Smooth muscle cell of the brain vasculature (primary cell): Measurements from ENCODE around the gene MYL7.
"Not testable (repeated sequence)": the region's sequence is repeated elsewhere in the genome, so short reads cannot be mapped to it uniquely, and the experiment has no call there.

Source experiments
- DNase-seq: peaks from one replicate; pipeline ENCODE4 v3.0.0-alpha.2; 2012; ENCODE audit warnings: low read depth, low spot score

Gene MYL7

DNA sequence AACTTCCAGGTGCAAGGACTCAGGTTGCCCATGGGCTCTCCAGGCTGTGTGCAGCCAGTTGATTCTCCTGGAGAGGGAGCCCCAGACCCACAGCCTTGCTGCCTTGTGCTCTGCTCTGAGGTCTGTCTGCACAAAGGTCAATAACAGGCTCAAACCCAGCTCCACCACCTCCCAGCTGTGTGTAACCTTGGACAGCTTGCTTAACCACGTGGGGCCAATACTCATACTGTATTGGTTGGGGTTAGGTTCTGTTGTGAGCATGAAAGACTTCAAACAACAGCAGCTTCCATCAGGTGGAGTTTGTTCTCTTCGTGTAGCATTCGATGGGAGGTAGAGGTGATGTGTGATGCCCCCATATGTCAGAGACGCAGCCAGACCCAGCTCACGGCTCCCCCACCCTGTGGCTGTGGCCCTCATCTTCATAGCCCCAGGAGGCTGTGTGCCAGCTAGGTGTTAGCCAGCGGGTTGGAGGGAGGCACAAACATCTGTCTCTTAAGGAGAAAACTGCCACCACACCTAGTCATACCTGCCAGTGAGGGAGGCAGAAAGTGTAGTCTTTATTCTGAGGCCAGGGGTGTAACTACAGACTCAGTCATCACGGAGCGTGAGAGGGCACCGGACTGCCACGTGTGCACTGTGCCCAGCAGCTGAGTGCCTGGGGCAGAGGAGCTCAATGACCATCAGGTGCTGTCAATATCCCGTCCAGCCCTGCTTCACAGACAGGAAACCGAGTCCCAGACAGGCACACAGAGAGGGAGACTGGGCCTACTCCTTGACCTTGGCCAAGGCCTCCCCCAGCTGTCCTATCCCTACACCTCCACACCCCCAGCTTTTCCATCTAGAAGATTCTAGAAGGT, 9.7 kb downstream of the MYL7 start:
- DNase-seq = no peak

DNA sequence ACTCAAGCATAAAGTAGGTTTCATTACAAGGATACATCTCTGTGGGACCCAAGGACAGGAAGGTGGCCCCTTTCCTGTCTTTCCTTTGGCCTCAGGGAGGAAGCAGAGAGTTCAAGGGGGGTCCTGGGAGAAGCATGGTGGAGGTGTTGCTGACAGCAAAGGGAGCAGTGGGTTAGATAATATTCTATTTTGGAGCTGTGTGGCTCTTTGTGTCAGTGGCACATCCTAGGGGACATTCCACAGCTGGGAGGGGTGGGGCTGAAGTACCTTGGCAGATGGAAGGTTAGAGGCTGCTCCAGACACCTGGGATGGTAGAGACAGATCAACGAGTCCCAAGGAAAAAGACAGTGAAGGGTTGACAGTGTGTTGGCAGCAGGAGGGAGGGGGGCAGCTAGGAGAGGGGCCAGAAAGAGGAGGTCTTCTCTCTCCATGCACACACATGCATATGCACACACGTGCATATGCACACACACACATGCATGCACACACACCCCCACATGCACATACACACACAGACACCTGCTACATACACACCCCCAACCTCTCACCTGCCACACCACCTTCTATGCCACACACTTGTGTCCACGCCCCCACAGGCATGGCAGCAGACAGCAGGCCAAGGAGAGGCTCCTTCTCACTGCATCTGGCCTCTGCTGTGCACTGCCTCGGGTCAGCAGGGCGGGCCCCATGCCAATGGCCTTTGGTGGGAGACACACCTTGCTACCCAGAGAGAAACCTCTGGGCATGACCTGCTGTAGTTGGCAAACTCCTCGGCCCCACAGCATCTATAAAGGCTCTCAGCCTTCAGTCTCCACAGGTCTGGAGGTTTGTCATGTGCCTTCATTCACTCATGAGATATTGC, 12.2 kb downstream of the MYL7 start:
- DNase-seq = no peak

DNA sequence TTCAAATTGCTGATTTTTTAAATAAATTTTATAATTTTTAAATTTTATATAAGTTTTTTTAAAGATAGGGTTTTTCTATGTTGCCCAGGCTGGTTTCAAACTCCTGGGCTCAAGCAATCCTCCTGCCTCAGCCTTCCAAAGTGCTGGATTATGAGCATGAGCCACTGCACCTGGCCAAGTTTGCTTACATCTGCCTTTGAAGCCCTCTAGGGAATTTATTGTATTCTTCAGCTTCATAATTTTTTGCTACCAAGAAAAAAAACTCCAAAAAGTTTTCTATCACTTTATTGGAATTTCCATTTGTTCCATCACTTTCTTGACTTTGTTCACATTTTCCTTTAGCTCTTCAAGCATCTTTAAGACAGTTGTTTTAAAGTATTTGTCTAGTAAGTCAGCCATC, 14.0 kb downstream of the MYL7 start:
- DNase-seq = no peak

DNA sequence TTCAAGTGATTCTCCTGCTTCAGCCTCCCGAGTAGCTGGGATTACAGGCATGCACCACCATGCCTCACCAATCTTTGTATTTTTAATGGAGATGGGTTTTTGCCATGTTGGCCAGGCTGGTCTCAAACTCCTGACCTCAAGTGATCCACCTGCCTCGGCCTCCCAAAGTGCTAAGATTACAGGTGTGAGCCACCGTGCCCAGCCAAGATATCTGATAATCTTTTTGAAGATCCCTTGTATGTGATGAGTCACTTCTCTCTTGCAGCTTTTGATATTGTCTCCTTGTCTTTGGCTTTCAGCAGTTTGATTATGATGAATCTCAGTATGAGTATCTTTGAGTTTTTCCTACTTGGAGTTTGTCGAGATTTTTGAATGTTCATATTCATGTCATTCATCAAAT, 14.6 kb downstream of the MYL7 start:
- DNase-seq = not testable (repeated sequence)

DNA sequence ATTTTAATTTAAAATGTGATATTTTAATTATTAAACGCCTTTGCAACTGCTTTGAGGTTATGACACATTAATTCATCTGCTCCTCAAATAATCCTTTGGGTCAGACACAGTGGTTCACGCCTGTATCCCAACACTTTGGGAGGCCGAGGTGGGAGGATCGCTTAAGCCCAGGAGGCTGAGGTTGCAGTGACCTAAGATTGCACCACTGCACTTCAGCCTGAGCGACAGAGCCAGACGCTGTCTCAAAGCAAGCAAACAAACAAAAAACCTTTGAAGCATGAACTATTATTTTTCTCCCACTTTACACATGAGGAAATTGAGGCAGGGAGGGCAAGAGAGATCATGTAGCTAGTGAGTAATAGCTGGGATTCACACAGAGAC, 16.3 kb downstream of the MYL7 start:
- DNase-seq = no peak

DNA sequence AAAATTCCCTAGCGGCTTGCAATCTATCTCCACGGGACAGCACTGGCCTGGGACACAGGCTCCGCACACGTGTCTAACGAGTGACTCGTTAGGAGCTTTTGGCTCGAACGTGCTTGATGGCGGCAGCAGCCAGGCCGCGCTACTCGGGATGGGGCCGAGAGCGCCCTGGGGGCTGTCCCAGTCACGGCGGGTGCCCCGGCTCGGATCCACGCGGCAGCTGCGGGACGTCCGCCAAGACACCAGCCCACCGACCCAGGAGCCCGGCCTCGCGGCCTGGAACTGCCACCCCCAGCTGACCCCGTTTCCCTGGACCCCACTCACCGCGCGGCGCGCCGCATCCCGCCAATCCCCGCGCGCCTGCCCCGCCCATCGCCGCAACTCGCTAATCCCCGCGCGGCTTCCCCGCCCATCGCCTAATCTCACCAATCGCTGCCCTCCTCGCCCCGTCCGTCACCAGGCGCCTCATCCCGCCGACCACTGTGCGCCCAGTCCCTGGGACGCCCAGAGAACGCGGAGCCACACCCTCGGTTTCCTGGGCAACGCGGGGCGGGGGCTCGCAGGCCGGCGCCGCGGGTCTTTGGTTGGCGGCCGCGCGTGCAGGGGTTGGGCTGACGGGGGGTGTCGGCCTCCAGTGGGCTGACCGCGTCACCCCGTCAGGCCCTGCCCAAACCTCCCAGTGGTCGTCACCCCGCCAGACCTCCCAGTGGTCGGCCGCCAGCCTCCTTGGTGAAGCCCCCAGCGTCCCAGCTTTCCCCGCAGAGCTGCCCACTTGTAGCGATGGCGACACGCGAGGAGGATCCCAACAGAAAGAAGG, 17.7 kb downstream of the MYL7 start, which contains the start of gene POLD2:
Gene POLD2, minus strand, starts transcription at position 359 of the 814 bp plus-strand sequence. CDS start 1,495 bp downstream, outside the sequence.
- DNase-seq = peak; percentile 88

DNA sequence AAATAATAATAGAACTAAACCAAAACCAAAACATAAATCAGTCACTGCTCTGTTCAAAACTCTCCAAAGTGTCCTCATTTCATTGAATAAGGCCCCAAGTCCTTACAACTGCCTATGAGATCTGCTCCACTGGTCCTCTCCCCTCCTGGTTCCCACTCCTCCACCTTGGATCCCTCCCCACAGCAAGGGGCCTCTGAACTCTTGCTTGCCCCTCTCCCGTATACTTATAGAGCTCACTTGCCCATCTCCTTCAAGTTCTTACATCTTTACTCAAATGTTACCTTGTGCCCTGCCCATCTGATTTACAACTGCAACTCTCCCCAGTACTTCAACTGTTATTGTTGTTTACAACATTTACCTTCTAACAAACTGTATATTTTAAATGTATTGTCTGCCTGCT, 18.6 kb downstream of the MYL7 start:
- no peak for DNase-seq

DNA sequence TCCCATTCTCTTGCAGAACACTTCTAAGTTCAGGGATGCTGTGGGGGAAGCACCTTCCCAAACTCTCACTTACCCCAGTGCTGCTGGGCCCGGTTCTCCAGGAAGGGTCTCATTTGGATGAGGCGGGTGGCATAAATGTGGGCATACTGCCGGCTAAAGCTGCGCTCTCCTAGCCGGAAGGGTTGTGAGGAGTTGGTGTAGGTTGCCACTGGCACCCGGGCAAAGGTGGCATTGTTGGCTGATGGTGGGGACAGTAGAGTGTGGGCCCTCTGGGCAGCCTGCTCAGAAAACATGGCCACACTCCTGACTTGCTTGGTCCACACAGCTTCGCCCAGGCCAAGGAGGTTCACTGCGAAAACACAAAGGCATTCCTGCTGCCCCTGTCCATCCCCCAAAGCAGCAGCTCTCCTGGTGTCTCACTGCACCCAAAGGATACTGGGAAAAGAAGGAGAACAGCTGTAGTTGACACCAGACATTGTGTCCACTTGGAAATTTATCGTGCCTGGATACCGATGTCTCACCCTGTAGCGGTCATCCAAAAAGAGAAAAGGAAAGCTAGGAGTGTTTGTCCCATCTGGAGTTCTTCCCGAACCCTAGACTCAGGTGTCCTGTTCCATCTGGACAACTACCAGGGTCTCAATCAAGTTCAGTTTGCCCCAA, 19.2 kb downstream of the MYL7 start:
- no peak for DNase-seq

DNA sequence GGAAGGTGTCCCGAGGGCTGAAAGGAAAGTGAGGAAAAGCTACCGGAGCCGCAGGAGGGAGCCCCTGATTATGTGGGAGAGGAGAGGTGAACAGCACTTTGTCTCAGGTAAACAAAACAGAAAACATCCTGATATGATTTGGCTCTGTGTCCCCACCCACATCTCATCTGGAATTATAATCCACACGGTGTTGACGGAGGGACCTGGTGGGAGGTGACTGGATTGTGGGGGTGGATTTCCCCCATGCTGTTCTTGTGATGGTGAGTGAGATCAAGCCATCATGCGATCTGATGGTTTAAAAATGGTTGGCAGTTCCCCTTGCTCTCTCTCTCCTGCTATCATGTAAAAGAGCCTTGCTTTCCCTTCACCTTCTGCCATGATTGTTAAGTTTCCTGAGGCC, 20.7 kb downstream of the MYL7 start:
- DNase-seq = no peak

DNA sequence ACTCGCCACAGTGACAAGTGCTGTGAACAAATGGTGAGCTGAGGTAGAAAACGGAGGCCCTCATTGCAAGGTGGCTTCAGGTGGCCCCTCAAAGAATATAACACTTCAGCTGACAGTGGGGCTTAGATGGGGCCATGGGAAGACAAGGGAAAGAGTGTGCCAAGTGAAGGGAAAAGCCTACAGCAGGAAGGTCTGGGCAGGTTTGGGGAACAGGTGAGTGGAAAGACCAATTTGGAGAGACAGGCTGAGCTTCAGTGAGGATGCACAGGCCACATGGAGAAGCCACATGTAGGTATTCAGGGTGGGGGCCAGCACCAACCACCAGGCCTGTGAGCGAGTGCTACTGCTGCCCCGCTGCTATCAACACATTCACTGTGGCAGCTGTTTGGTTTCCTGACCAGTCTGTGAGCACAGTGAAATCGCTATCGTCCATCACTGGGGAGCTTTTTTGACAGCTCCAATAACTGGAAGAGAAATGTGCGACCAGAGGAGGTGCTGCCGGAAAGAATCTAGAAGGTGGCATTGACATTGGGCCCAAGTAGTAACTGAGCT, 21.2 kb downstream of the MYL7 start:
- DNase-seq = no peak

DNA sequence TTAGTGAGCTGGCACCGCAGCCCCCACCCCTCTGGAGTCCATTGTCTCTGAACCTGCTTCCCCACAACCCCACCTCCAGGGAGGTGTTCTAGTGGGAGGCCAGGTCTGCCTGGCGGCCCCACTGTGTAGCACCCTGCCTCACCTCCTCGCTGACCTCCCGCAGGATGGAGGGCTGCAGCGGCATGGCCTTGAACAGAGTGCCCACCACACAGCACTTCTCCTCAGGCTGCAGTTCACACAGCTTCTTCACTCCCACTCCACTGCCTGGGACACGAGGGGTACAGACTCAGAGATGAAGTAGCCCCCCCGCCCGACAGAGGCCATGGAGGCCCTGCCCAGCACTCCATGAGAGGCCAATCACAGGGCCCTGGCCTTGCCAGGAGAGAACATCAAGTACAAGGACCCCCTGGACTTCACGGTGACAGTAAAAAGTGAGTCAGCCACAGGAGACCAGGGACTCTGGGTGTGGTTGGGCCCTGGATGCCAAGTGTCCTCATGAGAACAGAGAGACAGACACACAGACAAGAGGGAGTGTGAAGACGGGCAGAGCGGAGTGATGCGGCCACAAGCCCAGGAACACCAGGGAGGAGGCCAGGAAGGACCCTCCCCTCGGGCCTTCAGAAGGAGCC, 23.2 kb downstream of the MYL7 start:
- DNase-seq = no peak

DNA sequence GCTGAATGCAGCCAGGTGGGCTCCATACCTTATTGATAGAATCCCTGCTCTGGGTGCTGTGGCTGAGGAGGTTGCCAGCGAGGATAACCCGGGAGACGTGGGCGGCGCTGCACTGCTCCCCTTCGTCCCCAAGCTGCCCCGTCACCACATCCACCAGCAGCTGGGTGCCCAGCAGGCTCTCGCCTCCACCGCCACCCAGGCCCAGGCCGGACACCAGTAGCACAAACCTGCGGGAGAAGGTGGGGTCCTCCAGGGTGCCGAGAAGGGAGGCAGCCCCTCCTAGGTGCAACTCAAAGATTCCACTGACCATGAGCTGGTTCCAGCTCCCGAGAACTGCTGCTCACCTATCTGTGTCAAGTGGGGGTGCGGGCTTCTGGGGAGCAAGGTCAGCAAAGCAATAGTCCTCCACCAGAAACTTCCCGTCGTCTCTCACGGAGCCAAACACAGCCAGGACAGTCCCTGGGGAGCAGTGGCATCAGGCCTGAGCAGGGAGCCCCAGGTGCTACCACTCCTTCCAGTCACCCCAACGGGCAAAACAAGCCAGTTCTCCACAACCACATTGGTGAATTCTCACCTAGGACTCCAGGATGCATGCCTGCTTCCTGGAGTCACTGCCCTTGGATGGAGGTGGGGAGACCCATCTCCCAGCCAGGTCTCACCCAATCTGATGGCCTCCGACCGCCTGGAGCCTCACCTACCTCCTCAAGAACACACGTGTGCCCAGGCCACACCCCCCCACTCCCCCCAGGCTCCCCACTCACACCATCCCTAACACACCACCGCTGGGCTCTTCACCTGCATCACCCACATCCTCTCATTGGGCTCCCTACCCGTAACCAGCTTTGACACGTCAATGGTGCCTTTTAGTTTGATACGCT, 24.1 kb downstream of the MYL7 start:
- DNase-seq = no peak

DNA sequence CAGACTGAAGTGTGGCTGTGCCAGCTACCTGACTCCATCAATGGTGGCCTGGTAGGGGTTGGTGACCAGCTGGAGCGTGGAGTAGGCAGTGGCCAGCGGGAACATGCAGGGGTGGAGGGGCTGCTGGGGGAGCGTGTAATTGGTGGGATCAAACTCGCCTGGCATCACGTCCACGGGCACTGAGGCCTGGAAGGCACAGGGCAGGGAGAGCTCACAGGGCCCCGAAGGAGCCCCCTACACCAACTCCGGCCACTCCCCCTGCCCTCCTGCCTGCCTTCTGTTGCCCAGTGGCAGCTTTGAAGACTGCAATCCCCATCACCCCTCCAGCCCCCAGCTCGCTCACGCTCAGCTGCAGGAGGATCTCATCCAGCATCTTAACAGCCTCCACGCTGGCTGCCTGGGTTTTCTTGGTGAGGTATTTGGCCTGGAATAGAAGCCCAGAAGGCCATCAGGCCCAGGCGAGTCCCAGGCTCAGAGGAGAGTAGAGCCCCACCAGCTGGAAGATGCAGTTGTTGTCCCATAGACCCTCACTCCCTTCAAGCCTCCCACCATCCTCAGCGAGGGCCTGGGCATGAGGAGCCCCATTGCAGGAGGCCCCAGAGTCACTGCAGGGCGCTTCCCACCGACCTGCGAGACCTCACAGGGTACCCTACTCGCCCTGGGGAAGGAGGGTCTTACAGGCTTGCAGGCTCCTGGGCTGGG, 24.9 kb downstream of the MYL7 start:
- DNase-seq = no peak

DNA sequence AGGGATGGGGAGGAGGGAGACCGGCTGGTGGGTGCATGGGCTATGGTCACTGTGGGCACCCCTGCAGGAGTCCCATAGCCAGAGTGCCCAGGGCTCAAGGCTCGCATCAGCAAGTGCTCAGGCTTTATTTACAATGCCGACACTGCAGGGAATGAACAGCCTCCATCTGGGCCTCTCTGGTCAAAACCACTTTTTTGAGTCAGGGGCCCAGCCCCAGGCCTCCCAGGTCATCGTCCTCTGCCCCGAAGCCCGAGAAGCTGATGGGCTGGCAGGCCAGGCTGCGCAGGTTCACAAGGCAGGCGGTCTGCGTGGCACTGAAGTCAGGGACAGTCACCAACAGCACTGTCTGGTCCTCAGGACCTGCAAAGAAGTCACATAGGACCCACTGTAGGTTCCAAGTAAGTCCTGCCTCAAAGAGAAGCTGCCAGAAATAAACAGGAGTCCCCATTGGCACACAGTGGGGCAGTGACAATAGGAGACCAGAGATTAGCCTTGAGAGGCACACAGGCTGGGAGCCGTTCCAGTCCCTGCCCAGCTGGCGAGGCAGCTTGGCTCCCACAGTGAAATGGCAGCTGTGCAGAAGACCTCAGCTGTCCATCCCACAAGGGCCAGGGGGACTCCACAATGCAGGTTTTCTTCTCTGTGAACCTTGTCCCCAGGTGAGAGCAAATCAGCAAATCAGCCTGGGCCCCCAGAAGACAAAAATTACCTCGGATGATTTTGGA, 26.4 kb downstream of the MYL7 start:
- DNase-seq = no peak

DNA sequence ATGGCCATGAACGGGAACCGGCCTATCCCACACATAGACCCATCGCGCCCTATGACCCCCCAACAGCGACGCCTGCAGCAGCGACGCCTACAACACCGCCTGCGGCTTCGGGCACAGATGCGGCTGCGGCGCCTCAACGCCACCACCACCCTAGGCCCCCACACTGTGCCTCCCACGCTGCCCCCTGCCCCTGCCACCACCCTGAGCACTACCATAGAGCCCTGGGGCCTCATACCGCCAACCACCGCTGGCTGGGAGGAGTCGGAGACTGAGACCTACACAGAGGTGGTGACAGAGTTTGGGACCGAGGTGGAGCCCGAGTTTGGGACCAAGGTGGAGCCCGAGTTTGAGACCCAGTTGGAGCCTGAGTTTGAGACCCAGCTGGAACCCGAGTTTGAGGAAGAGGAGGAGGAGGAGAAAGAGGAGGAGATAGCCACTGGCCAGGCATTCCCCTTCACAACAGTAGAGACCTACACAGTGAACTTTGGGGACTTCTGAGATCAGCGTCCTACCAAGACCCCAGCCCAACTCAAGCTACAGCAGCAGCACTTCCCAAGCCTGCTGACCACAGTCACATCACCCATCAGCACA, 27.3 kb downstream of the MYL7 start:
- no peak for DNase-seq

DNA sequence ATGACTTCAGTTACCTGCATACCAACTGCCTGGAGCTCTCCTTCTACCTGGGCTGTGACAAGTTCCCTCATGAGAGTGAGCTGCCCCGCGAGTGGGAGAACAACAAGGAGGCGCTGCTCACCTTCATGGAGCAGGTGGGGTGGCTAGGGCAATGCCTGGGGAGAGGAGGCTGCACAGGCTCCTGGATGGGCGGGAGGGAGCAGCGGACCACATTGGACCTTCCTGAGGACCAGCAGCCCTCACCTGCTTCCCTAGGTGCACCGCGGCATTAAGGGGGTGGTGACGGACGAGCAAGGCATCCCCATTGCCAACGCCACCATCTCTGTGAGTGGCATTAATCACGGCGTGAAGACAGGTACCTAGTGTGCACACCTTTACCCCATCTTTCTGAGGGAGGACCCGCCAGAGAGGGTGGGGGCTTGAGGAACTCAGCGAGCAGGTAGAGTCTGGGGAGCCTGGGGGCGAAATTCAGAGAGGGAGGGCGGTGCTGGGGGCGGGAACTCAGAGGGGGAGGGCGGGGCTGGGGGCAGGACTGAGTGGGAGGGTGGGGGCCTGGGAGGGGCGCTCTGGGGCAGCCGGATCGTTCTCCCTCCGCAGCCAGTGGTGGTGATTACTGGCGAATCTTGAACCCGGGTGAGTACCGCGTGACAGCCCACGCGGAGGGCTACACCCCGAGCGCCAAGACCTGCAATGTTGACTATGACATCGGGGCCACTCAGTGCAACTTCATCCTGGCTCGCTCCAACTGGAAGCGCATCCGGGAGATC, 28.0 kb downstream of the MYL7 start:
- DNase-seq = no peak
